ENCODE measurements around the gene SPHK1. TPM values are rescaled to one million over a fixed set of nuclear protein-coding genes. Genes with fewer than 3 reads are reported as not detected.

The SPHK1 gene
- total RNA-seq, 1 experiment from 2014 or later, result 7.7 TPM

- H3K4me1 Mint-ChIP-seq (ENCODE audit: low read depth, unreplicated experiment), result no peaks in the 10 kb centered on the region
- BruUV-seq (replicated peaks), result no TSS peak
- POLR2A ChIA-PET, result no interaction called here
- H3K4me1 ChIP-seq, result peaks cover 12% of the 10 kb centered on the region; the same call in 1 of the 2 replicates
- H3K27me3 Mint-ChIP-seq (ENCODE audit: insufficient read depth, unreplicated experiment), result no peaks in the 10 kb centered on the region
- H3K4me3 Mint-ChIP-seq (ENCODE audit: unreplicated experiment), result no peak overlapping the region
- no peaks in the 10 kb centered on the region for H3K27me3 ChIP-seq (replicated peaks; ENCODE audit: control insufficient read depth, insufficient read depth, low read length)
- no peaks in the 10 kb centered on the region for H3K36me3 Mint-ChIP-seq (ENCODE audit: insufficient read depth, unreplicated experiment)
- H3K9me3 ChIP-seq, result no peaks in the 10 kb centered on the region
- no peak for DNase-seq
- no peaks in the 10 kb centered on the region for H3K9me3 Mint-ChIP-seq (ENCODE audit: unreplicated experiment)
- CTCF ChIA-PET, result interaction anchor here (0.5 to 0.9 kb wide), 2 partner anchors 26 to 73 kb away, joined by 4 read pairs; partner anchors contain the start of gene PRPSAP1
- intact Hi-C loops (cut with micrococcal nuclease; ENCODE audit: unreplicated experiment), result no loop called here
- no peak overlapping the region for H3K4me3 ChIP-seq (ENCODE audit: low read depth, low read length)
- no peak overlapping the region for H3K27ac Mint-ChIP-seq (ENCODE audit: unreplicated experiment)
- no peaks in the 10 kb centered on the region for H3K36me3 ChIP-seq (ENCODE audit: control insufficient read depth, insufficient read depth, low read length)
- TF ChIP-seq, protein P1, sequence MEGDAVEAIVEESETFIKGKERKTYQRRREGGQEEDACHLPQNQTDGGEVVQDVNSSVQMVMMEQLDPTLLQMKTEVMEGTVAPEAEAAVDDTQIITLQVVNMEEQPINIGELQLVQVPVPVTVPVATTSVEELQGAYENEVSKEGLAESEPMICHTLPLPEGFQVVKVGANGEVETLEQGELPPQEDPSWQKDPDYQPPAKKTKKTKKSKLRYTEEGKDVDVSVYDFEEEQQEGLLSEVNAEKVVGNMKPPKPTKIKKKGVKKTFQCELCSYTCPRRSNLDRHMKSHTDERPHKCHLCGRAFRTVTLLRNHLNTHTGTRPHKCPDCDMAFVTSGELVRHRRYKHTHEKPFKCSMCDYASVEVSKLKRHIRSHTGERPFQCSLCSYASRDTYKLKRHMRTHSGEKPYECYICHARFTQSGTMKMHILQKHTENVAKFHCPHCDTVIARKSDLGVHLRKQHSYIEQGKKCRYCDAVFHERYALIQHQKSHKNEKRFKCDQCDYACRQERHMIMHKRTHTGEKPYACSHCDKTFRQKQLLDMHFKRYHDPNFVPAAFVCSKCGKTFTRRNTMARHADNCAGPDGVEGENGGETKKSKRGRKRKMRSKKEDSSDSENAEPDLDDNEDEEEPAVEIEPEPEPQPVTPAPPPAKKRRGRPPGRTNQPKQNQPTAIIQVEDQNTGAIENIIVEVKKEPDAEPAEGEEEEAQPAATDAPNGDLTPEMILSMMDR (IDR thresholded peaks at IDR 0.05; ENCODE audit: insufficient read depth in 1 of 2, low read depth in 1 of 2, low read length in 1 of 2, severe bottlenecking in 1 of 2, unreplicated experiment in 1 of 2), result no peak
Observed at GRCh38 chr17:76379646-76380376, 4.6 kb upstream of the SPHK1 start.

GRCh38 chr17:76381633-76382350, 2.6 kb upstream of the SPHK1 start:
- Mint-ChIP-seq H3K4me1 (ENCODE audit: low read depth, unreplicated experiment) (no peaks in the 10 kb centered on the region), H3K27ac (ENCODE audit: unreplicated experiment) (no peak overlapping the region), H3K36me3 (ENCODE audit: insufficient read depth, unreplicated experiment) (peaks cover 4% of the 10 kb centered on the region), H3K9me3 (ENCODE audit: unreplicated experiment) (no peaks in the 10 kb centered on the region), H3K27me3 (ENCODE audit: insufficient read depth, unreplicated experiment) (no peaks in the 10 kb centered on the region), H3K4me3 (ENCODE audit: unreplicated experiment) (peak overlapping the region; percentile 91)
- H3K4me1 ChIP-seq, result peaks cover 14% of the 10 kb centered on the region
- no peak overlapping the region for H3K4me3 ChIP-seq (ENCODE audit: low read depth, low read length)
- BruUV-seq (replicated peaks), result no TSS peak
- H3K9me3 ChIP-seq, result no peaks in the 10 kb centered on the region
- DNase-seq, result no peak
- ChIA-PET POLR2A (interaction anchor here (0.7 kb wide), 1 partner anchor 123 kb away, joined by 3 read pairs; no protein-coding TSS in a partner anchor), CTCF (interaction anchor here (0.6 to 0.7 kb wide), 3 partner anchors 27 to 265 kb away, joined by 3 to 5 read pairs (median 4); no protein-coding TSS in a partner anchor)
- intact Hi-C loops (cut with micrococcal nuclease; ENCODE audit: unreplicated experiment), result loop anchor here (2.0 kb wide), 1 partner anchor 29 kb away; the partner anchor contains the start of gene PRPSAP1
- TF ChIP-seq, protein P1 (IDR thresholded peaks at IDR 0.05; ENCODE audit: insufficient read depth in 1 of 2, low read depth in 1 of 2, low read length in 1 of 2, severe bottlenecking in 1 of 2, unreplicated experiment in 1 of 2), result no peak
- peaks cover 1% of the 10 kb centered on the region; the same call in 1 of the 2 replicates for H3K27me3 ChIP-seq (replicated peaks; ENCODE audit: control insufficient read depth, insufficient read depth, low read length)
- no peaks in the 10 kb centered on the region for H3K36me3 ChIP-seq (ENCODE audit: control insufficient read depth, insufficient read depth, low read length)

- Mint-ChIP-seq H3K36me3 (ENCODE audit: insufficient read depth, unreplicated experiment) (peaks cover 10% of the 10 kb centered on the region), H3K27ac (ENCODE audit: unreplicated experiment) (no peak overlapping the region), H3K9me3 (ENCODE audit: unreplicated experiment) (no peaks in the 10 kb centered on the region), H3K4me1 (ENCODE audit: low read depth, unreplicated experiment) (no peaks in the 10 kb centered on the region), H3K27me3 (ENCODE audit: insufficient read depth, unreplicated experiment) (no peaks in the 10 kb centered on the region), H3K4me3 (ENCODE audit: unreplicated experiment) (peak overlapping the region; percentile 91)
- TF ChIP-seq, protein P1 (IDR thresholded peaks at IDR 0.05; ENCODE audit: insufficient read depth in 1 of 2, low read depth in 1 of 2, low read length in 1 of 2, severe bottlenecking in 1 of 2, unreplicated experiment in 1 of 2), result no peak
- intact Hi-C loops (cut with micrococcal nuclease; ENCODE audit: unreplicated experiment), result loop anchor here (2.0 kb wide), 1 partner anchor 30 kb away; the partner anchor contains the start of gene PRPSAP1
- no peak for DNase-seq
- H3K27me3 ChIP-seq (replicated peaks; ENCODE audit: control insufficient read depth, insufficient read depth, low read length), result peaks cover 1% of the 10 kb centered on the region; the same call in 1 of the 2 replicates
- no TSS peak for BruUV-seq (replicated peaks)
- peak overlapping the region; percentile 76 for H3K4me3 ChIP-seq (ENCODE audit: low read depth, low read length)
- H3K9me3 ChIP-seq, result no peaks in the 10 kb centered on the region
- ChIA-PET POLR2A (no interaction called here), CTCF (interaction anchor here (0.5 to 0.7 kb wide), 3 partner anchors 27 to 1251 kb away, joined by 3 to 4 read pairs (median 4); partner anchors contain the start of genes NT5C and TRIM47)
- H3K4me1 ChIP-seq, result peaks cover 14% of the 10 kb centered on the region
- H3K36me3 ChIP-seq (ENCODE audit: control insufficient read depth, insufficient read depth, low read length), result no peaks in the 10 kb centered on the region
Observed at GRCh38 chr17:76382351-76382802, 2.0 kb upstream of the SPHK1 start.
